Muscle of arm (tissue), 12 donors: Measurements from ENCODE around the gene SVBP. TPM values are rescaled to one million over a fixed set of nuclear protein-coding genes. Genes with fewer than 3 reads are reported as not detected.
"Not testable (repeated sequence)": the region's sequence is repeated elsewhere in the genome, so short reads cannot be mapped to it uniquely, and the experiment has no call there.

Experiments used
- DNase-seq: peaks from one replicate; pipeline ENCODE4 v3.0.0-alpha.2; 2013
- polyA plus RNA-seq, 12 donors: library from polyadenylated mRNA; unstranded; fragments of 120-200 nt; gene quantifications; one replicate each; pipeline ENCODE4 v1.2.1, GENCODE V29; 2013; ENCODE audit not compliant: insufficient read length in 12 of 12

SVBP gene
- polyA plus RNA-seq, 12 donors: 39.5 to 66.3 (median 48.9) TPM; not detected in 1

DNA sequence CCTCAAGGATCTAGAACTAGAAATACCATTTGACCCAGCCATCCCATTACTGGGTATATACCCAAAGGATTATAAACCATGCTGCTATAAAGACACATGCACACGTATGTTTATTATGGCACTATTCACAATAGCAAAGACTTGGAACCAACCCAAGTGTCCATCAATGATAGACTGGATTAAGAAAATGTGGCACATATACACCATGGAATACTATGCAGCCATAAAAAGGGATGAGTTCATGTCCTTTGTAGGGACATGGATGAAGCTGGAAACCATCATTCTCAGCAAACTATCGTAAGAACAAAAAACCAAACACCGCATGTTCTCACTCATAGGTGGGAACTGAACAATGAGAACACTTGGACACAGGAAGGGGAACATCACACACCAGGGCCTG is 2.4 kb downstream of the SVBP start:
- DNase-seq: not testable (repeated sequence)

DNA sequence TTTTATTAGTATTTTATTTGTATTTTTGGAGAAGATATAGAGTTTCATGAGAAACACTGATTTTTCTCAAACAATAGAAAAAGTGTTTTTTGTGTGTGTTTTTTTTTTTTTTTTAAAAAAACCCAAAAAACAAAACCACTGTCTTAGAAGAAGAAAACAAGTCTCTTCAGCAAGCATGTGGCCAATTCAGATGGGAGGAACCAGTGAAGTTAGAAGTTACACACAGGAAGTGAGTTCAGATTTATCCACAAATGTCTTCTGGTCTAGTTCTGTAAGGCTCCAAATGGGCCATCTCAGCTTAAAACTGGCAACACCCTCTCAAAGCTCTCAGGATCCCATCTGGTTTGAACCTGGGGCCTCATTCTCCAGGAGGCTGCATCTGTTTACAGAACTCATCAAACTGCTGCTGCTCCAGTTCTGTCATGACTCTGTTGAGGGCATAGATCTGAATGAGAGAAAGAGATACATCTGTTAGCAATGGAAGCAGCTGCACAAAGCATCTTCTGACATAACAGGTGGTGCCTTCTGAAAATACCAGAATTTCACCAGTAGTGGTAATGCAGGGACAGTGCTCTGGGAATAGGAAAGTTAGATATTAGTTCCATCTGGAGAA is 10.0 kb downstream of the SVBP start:
- DNase-seq: no peak

DNA sequence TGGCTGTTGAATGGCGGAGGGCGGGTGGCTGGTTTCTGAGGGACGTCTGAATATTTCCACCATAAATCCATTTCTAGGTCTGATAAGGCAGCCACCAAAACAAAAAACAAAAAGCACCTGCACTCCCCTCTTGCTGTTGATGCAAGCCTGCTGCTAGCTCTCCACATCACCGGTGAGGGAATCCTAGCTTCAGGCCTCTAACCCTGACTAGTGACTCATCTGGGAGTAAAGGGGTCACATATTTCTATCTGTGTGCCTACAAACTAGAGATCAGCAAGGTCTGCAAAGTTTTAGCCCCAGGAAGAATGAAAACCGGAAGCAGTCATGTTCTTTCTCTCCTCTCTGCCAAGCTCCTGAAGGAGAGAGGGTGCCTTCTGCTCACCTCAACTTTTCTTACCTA is 10.6 kb downstream of the SVBP start:
- DNase-seq: no peak

DNA sequence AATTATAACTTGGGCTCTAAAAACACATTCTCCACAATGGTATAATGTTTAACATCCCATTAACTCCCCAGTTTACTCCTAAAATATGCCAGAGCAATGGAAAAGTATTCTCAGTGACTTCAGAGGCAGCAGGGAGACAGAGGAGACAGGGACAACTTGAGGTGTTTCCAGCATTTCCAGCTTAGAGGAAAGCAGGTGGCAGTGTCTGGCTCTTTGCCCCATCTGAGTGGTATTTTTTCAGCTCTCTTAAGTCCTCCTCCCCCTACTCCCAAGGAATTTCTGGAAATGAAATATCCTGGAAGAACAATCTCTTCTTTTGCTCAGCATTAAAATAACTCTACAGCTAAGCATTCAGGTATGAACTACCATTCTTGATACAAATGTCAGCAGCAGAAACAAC is 11.0 kb downstream of the SVBP start:
- DNase-seq: no peak

DNA sequence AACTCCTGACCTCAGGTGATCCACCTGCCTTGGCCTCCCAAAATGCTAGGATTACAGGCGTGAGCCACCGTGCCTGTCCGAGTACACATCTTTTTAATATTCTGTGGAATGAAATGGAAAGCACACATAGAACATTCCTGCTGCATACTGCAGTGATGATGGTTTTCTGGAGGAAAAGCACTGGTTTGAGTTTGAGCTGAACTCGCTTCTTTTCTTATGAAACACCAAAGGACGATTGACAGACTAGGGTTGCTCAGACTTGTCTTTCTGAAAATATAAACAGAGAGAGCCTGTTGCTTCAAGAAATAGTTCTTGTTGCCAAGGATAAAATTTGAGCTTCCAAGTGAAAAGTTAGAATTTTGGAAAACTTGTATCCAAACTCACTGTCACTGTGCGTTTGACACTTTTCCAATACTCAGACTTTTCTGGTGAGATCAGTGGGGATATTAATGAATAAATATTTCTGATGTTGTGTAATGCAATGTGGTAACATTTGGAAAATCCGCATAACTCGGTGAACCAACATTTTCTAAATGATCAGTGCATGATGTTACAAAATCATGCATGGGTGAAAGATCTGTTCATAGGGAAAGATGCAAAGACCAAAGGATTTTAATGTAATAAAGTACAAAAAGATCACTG is 15.2 kb downstream of the SVBP start:
- peak; percentile 48 for DNase-seq

DNA sequence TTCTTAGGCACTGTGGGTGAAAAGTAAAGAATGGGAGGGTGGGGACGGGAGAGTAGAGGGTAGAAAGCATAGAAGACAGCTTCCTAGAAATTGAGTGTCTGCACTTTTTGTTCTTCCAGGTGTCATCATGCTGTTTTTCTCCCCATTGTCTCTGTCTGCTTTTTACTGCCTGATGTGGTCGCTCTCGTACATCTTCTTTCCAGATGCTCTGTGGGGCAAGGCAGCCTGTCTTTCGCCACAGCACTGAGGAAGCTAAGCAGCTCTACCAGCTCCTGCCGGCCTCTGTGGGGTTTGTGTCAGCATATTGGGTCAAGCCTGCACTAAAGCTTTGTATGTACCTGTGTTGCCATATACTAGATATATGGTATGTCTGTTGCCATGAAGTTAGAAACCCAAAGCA is 19.2 kb downstream of the SVBP start:
- no peak for DNase-seq

DNA sequence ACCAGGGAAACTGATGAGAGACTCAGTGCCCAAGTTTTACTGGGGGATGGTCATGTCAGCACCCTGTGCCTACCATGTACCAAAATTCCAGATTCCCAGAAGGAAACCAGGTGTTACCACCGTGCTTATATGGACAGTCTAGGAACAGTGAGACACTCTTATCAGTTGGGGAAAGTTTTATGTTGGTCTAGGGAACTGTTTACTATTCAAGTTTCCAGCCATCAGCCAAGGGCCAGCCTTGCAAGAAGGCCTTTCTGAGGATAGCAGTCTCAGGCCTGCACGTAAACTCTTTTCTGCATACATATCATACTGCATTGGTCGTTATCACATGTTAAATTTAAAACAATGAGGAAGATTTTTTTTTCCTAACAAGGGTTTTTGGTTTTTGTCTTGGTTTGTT is 19.8 kb downstream of the SVBP start:
- DNase-seq: no peak

DNA sequence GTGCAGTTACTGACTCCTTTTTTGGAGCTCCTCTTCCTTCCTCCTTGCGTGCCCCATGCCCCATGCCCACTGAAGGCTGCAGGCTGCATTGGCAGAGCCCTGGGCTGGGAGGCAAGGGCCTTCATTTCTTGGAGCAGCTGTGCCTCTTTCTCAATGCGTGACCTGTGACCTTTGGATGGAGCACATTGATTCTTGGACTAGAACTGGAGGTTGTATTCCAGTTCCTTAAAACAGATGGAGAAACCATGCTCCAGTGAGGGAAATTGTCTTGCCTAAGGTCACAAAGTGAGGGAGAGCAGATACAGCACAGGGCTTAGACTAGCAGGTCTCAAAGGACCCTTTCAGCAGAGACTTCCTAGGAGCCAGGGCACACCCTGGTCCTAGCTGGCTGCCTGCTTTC is 23.4 kb downstream of the SVBP start:
- DNase-seq: no peak

DNA sequence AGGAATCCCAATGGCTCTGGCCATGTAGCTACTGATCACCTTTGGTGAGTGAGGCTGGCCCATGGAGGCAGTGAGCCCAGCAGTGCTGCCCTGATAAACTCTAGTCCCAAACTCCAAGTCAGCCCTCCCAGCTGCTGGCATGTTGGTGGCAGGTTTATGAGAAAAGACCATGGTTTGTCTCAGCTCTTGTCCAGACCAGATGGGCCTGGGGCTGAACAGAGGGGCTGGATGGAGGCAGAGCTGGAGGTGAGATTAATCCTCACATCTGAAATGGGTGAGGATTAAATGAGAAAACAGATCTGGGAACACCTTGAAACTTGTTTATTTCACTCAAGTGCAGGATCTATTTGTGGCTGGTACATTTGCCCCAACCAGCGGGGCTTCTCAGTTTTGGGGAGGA is 29.2 kb downstream of the SVBP start:
- no peak for DNase-seq

DNA sequence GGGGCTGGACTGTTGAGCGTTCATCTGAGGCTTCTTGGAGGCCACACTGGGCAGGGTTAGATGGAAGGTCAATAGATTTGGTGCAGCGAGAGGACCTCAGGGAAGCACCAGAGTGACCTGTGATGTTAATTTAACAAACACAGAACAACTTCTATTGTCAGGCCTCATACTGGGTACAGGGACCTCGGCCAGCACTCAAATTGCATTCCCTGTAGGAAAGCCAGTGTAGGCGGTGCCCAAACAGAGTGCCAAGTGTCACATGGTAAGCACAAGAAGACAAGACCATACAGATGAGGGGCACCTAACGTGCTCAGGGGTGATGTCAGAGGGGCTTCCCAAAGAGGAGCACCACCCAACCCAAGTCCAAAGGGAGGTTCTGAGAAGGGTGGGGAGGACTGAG is 31.1 kb downstream of the SVBP start:
- no peak for DNase-seq

DNA sequence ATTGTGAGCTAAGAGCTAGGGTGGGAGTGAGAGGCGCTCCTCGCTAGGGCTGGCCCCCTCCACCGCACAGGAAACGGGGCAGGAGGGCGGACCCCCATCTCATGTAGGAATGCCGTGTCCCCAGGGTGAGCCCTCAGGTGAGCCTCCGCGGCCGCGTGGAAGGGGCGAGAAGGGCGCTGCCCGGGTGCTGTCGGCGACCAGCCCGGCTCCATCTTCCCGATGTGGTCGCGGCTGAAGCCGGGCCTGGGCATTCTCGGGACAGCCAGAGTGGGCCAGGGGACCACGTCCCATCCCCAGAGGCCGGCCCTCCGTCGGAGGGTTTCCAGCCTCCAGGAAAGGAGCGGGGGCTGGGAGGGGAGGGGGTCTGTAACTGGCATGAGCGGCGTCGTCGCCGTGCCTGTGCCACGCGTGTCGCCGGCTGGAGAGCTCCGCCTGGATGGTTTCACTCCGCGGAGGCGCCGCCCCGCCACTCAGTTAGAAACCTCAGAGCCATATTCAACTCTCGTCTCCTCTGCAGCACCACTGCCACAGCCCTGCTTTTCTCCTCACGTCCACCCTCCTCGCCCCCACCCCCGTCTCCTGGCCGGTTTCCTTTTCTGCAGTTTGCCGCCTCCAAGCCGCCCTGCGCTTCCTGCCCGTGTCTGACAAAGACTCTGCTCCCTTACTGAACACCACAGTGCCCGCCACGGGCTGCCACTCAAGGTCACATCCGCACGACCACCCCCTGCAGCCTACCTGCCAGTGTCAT is 32.1 kb downstream of the SVBP start, which contains the start of gene TMEM269:
TSS of gene TMEM269 (plus strand) at position 46 of the 748 bp plus-strand sequence. CDS start 4,903 bp downstream, outside the sequence.
- DNase-seq: no peak

DNA sequence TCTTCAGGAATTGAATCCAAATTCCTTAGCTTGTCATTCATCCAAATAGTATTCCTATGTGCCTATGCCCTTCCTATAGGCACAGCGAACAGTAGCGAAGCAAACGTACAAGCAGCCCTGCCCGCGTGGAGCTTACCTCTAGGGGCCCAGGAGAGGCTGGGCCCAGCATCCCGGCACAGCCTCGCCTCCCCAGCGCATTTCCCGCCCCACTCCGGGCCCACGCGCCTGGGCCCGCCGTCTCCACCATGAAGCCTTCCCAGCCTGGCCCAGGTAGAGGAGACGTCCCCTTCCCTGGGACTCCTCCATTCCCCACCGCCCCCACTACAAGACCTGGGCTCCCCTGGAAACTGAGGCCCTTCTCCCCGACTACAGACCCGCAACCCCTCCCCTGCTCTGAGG is 32.7 kb downstream of the SVBP start:
- DNase-seq: no peak

DNA sequence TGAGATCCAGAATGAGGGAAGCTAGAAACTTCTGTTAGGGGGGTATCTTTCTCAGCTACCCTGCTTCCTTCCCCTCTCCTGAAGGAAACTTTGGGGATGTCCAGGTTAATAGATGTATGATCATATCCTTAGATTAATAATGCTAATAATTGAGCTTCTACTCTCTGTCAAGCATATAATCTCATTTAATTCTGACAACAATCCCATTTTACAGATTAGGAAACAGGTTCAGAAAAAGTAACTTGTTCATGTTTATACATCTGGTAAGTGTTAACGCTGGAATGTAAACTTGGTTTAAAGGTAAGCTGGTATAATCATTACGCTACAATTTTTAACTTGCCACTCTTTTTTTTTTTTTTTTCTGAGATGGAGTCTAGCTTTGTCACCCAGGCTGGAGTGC is 34.1 kb downstream of the SVBP start:
- DNase-seq: no peak

DNA sequence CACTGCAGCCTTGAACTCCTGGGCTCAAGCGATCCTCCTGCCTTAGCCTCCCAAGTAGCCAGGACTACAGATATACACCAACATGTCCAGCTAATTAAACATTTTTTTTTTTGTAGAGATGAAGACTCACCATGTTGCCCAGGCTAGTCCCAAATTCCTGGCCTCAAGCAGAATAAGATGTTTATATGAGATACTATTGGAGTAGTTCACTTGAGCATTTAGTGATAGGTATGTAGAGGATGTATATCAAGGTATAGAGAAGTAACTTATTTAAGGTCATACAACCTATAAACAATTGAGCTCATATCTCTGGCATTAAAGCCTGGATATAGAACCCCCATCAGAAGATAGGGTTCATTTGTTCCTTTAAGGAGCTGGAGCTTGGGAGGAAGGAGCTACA is 37.0 kb downstream of the SVBP start:
- DNase-seq: no peak

DNA sequence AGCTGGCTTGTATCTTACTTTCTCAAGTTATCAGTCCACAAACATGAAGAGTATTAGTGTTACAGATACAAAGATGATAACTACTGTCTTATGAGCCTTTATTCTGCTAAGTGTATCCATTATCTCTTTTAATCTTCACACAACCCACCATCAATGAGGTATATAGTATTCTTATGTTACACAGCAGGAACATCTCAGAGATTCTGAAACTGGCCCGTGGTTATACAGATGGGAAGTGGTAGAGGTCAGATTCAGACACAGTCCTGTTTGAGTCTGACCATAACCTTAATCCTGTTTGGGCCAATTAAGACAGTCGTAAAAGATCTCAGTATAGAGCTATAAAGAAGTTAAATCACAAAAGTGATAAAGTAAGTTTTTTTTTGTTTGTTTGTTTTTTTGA is 37.5 kb downstream of the SVBP start:
- no peak for DNase-seq

DNA sequence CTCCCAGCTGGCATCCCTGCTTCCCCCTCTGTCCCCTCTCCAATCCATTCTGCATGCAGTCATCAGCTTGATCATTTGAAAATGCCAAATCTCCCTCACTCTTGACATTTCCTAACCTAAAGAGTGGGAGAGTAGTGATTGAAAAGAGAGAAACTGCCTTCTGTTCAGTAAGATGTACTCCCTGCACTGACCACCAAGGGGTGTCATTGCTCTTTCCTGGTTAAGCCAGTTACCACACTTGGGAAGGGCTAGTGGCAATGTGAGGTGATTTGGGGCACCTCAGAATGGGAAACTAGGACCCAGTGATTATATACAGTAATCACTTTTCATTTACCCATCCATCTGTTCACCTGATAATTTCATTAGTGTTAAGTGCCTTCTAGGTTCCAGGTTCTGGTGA is 39.3 kb downstream of the SVBP start:
- DNase-seq: no peak

DNA sequence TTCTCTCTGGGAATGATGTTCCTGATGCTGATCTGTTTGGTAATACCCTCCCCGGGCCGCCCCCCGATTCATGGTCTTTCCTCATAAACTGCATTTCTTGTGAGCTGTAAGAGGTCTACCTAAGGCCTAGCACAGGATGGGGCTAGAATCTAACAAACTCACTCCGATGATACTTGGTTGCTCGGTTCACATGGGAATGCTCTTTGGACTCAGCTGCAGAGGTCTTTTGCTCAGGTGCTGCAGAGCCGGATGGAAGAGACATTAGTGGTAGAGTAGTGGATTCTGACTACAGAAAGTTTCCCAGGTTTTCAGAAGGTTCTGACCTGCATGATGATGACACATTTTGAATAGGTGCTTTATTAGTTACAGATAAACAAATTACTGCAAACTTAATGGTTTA is 40.7 kb downstream of the SVBP start:
- DNase-seq: no peak

DNA sequence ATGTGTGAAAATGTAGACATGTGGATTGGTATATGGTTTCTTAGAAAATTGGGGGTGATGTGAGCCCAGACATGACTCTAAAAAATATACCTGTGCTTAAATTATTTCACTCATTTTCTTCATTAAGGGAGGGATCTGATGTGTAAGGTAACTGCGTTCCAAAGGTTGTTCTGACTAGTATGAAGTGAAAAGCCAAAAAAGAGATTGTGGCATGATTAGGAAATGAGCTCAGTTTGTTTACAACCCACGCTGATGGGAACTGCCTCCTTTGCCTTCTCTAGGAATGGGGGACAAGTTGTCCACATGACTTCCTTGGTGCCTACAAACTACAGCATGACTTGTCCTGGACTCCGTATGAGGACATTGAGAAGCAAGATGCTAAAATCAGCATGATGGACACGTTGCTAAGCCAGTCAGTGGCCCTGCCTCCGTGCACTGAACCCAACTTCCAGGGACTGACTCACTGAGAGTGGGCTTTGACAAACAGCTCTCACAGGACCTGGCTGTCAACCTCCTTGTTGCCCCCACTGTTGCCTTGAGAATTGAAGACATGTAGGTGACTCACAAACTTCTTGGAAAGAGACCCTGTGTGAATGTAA is 42.2 kb downstream of the SVBP start:
- no peak for DNase-seq

DNA sequence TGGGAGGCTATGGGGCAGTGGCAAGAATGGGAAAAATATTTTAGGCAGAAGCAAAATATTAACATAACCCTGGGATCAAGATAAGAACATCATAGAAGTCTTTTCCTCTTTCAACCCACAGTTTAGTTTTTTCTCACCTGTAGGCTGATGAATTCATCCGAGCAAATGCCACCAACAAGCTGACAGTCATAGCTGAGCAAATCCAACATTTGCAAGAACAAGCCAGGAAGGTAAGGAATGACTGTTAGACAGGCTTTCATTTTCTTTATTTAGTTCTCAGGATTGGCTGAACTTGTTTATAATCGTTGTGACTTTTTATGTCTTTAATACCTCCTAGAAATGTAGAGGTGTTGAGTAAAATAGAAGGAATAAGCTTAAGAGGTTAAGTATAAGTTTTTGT is 43.8 kb downstream of the SVBP start:
- DNase-seq: no peak

DNA sequence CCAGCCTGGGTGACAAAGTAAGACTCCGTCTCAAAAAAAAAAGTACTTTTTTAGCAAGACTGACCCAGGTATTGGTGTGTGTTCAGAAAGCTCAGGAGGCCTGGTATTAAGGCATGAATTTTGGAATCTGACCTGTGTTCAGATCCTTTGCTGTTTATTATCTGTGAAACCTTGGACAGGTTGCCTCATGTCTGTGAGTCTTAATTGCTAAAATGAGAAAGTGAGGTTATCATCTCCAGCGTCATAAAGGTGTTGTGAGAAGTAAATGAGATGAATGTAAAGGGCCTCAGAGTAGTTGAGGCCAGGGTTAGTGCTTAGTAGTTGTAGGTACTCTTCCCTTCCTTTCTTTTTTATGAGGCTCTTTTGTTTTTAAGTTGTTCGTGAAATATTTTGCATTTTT is 47.4 kb downstream of the SVBP start:
- DNase-seq: no peak

DNA sequence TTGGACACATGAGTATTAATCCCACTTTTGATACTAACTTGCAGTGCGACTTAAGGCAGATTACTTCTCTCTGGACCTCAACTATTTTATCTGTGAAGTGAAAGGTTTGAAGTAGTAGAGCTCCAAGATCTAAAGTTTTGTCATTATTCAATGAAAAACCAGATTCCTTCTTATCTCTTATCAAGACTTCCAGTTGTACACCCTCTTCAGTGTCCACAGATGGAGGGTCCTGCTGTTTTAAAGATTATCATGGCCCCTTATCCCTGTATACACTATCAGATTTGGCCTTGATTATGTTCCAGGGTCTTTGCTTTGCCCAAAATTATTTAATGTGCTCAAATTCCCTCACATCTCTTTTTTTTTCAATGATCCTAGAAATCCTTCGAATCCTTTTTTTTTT is 49.0 kb downstream of the SVBP start:
- DNase-seq: no peak

DNA sequence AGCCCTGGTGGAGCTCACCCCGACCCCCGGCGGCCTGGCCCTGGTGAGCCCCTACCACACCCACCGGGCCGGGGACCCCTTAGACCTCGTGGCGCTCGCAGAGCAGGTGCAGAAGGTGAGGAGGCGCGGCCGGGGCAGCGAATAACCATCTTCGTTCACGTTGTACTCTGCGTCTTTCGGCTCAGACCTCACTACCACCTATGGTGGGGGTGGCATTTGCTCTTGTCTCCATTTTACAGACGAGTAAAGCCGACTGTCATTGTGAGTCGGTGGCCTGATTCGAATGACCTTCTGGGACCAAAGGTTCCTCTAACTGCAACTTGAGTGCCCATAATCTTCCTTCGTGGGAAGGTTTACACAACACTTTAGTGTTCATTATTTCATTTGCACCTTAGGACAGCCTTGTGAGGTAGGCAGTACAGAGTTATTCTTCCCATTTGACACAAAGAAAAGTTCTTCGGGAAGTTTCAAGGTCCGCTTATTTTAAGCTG is 49.6 kb downstream of the SVBP start:
- peak; percentile 35 for DNase-seq
